Activated CD8-positive, alpha-beta T cell treated with anti-CD3 and anti-CD28 coated beads for 36 hours (primary cell): ENCODE results near the gene IL18R1. TPM values are rescaled to one million over a fixed set of nuclear protein-coding genes. Genes with fewer than 3 reads are reported as not detected.

ENCODE experiments used
- ATAC-seq: fragments of 200-7000 bp; cut with Tn5 transposase; one replicate; pipeline ENCODE4 v1.10.0; 2021; ENCODE audit warnings: mild to moderate bottlenecking, moderate library complexity
- CTCF ChIA-PET: fragments of 350-600 bp; sonication (Branson Sonifier 250); formaldehyde crosslinking; loops from one replicate; lab custom pipeline; 2021; ENCODE audit warnings: antibody characterized with exemption; lab: Charles Lee
- POLR2A ChIA-PET: fragments of 350-600 bp; sonication (Branson Sonifier 250); formaldehyde crosslinking; loops from one replicate; lab custom pipeline; 2021; ENCODE audit warnings: antibody characterized with exemption; lab: Charles Lee
- DNase-seq: peaks from one replicate; pipeline ENCODE4 v3.0.0-alpha.2; 2020
- H3K27ac Mint-ChIP-seq: one replicate; pipeline ENCODE4 v1.8.0; 2021; ENCODE audit warnings: mild to moderate bottlenecking, mixed read lengths
- H3K27me3 Mint-ChIP-seq: one replicate; pipeline ENCODE4 v1.8.0; 2021; ENCODE audit warnings: mixed read lengths
- H3K36me3 Mint-ChIP-seq: one replicate; pipeline ENCODE4 v1.8.0; 2021; ENCODE audit warnings: low read depth, mixed read lengths
- H3K4me1 Mint-ChIP-seq: one replicate; pipeline ENCODE4 v1.8.0; 2021; ENCODE audit warnings: low read depth, mixed read lengths
- H3K4me3 Mint-ChIP-seq: one replicate; pipeline ENCODE4 v1.8.0; 2021; ENCODE audit warnings: mild to moderate bottlenecking, moderate library complexity, mixed read lengths
- H3K9me3 Mint-ChIP-seq: one replicate; pipeline ENCODE4 v1.8.0; 2021; ENCODE audit warnings: mixed read lengths
- CTCF ChIP-seq: fragments of 200-600 bp; IDR thresholded peaks from one replicate; pipeline ENCODE4 v1.8.0; 2022; ENCODE audit warnings: antibody characterized with exemption, mild to moderate bottlenecking
- intact Hi-C: fragments of 100-400 bp; cut with micrococcal nuclease; formaldehyde crosslinking; loops from one replicate; pipeline ENCODE4 v1.10.0; 2022
- total RNA-seq, 2 experiments: library from RNA; stranded (reverse); gene quantifications; one replicate each; pipeline ENCODE4 v1.2.3, GENCODE V29; 2021

The IL18R1 gene
- total RNA-seq, 2 experiments from 2014 or later = 15.0 to 15.8 TPM

GRCh38 chr2:102432386-102432785, 76.8 kb downstream of the IL18R1 start:
- ChIA-PET CTCF (interaction anchor here (1.0 to 3.2 kb wide), 3 partner anchors 9 to 192 kb away, joined by 4 to 15 read pairs (median 12); partner anchors contain the start of gene IL18RAP), POLR2A (interaction anchor here (0.6 to 1.1 kb wide), 3 partner anchors 12 to 56 kb away, joined by 3 to 4 read pairs (median 3); no protein-coding TSS in a partner anchor)
- Mint-ChIP-seq H3K27me3 (no peaks in the 10 kb centered on the region), H3K36me3 (peaks cover 18% of the 10 kb centered on the region), H3K27ac (no peak overlapping the region), H3K4me1 (peaks cover 64% of the 10 kb centered on the region), H3K4me3 (no peak overlapping the region), H3K9me3 (no peaks in the 10 kb centered on the region)
- DNase-seq (no peak), ATAC-seq (no peak)
- TF ChIP-seq CTCF = no peak
- intact Hi-C loops = no loop called here

GRCh38 chr2:102433973-102434654, 78.5 kb downstream of the IL18R1 start:
- no peak for ATAC-seq
- Mint-ChIP-seq H3K9me3 (no peaks in the 10 kb centered on the region), H3K27ac (no peak overlapping the region), H3K36me3 (peaks cover 17% of the 10 kb centered on the region), H3K4me3 (no peak overlapping the region), H3K4me1 (peaks cover 67% of the 10 kb centered on the region), H3K27me3 (no peaks in the 10 kb centered on the region)
- ChIA-PET CTCF (interaction anchor here (1.1 to 1.5 kb wide), 3 partner anchors 8 to 75 kb away, joined by 3 to 5 read pairs (median 4); no protein-coding TSS in a partner anchor), POLR2A (interaction anchor here (1.4 kb wide), 1 partner anchor 11 kb away, joined by 6 read pairs; the partner anchor contains the start of gene IL18RAP)
- TF ChIP-seq CTCF = no peak
- intact Hi-C loops = no loop called here
- DNase-seq = no peak

DNA sequence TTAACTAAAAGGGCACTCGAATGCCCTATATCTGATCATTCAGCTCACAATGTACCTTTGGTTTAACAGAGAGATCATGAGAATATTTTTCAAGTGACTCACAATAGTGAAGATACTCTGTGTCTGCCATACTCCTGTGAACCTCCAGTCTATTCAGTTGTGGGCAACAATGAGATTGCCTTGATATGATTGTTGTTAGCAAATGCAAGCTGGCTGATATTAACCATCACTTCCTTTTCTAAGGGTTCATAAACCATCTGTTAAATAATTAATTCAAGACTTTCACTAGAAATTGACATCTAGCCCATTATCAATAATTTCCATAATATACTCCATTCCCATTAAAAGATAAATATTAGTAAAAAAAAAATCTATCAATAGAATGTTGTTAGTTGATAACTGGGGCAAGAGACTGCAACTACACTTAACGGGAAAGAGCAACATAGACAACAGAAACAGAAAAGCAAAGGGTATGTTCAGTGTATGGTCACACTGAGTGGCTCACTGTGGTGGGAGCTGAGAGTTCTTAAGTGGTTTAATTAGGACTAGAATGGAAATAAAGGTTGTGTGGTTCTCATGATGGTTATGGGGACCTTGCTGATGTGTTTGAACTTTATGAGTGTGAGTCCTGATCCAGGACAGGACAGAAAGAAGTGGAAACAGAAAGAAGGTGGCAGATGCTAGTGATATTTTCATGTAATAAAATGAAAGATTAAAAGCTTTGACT, 79.2 kb downstream of the IL18R1 start:
- ChIA-PET POLR2A (interaction anchor here (0.8 to 1.4 kb wide), 4 partner anchors 11 to 72 kb away, joined by 3 to 6 read pairs (median 4); partner anchors contain the start of gene IL18RAP), CTCF (interaction anchor here (0.8 to 1.5 kb wide), 5 partner anchors 9 to 79 kb away, joined by 3 to 7 read pairs (median 3); partner anchors contain the start of gene IL18R1)
- peak overlapping the region; percentile 75 for H3K27ac Mint-ChIP-seq
- ATAC-seq (peak; percentile 54), DNase-seq (peak; percentile 53)
- peaks cover 60% of the 10 kb centered on the region for H3K4me1 Mint-ChIP-seq
- H3K9me3 Mint-ChIP-seq = no peaks in the 10 kb centered on the region
- no peaks in the 10 kb centered on the region for H3K27me3 Mint-ChIP-seq
- intact Hi-C loops = no loop called here
- H3K4me3 Mint-ChIP-seq = no peak overlapping the region
- H3K36me3 Mint-ChIP-seq = peaks cover 14% of the 10 kb centered on the region
- TF ChIP-seq CTCF = no peak

DNA sequence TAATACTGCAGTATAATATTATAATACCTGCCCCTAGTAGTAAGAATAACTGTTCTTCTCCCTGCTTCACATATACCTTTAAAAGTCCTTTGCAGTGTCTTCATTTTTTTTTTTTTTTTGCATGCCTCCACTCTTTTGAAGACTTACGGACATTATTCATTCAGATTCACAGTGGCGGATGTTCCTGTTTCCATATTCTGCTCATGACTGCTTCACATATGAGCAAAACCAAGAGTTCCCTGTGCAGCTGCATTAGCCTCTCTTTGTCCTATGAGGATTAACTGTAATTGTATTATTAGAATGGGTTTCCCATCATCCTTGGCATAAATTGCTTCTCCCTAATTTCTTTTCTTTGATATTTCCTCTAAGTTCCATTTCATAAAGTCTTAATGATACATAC, 80.1 kb downstream of the IL18R1 start:
- intact Hi-C loops = loop anchor here (2.0 kb wide), 2 partner anchors 69 to 131 kb away; no protein-coding TSS in a partner anchor
- ATAC-seq = no peak
- H3K4me1 Mint-ChIP-seq = peaks cover 52% of the 10 kb centered on the region
- no peaks in the 10 kb centered on the region for H3K27me3 Mint-ChIP-seq
- H3K27ac Mint-ChIP-seq = peak overlapping the region; percentile 81
- ChIA-PET POLR2A (interaction anchor here (0.7 to 1.4 kb wide), 5 partner anchors 11 to 93 kb away, joined by 3 to 6 read pairs (median 3); partner anchors contain the start of gene IL18RAP), CTCF (interaction anchor here (0.8 to 1.6 kb wide), 7 partner anchors 8 to 195 kb away, joined by 3 to 7 read pairs (median 3); partner anchors contain the start of gene IL18R1)
- no peak for DNase-seq
- no peak for TF ChIP-seq CTCF
- H3K4me3 Mint-ChIP-seq = no peak overlapping the region
- no peaks in the 10 kb centered on the region for H3K9me3 Mint-ChIP-seq
- H3K36me3 Mint-ChIP-seq = peaks cover 13% of the 10 kb centered on the region
